Tibial nerve (tissue), 3 donors: ENCODE measurements around the gene ANO6.

Experiments
- POLR2A ChIP-seq, 2 donors: fragments of 450-650 bp; IDR thresholded peaks; one replicate each; pipeline ENCODE4 v1.6.1; 2017; ENCODE audit warnings: antibody characterized with exemption in 2 of 2, mild to moderate bottlenecking in 2 of 2, moderate library complexity in 2 of 2
- TF ChIP-seq, protein P1 (sequence below), 5 experiments: fragments of 200-600 bp in 3 of 5; fragments of 450-650 bp in 2 of 5; sonication (generic) in 3 of 5; IDR thresholded peaks; one replicate each; pipeline ENCODE4 v1.5.1; 2016 to 2019; ENCODE audit warnings: antibody characterized with exemption in 5 of 5, mild to moderate bottlenecking in 3 of 5, moderate library complexity in 2 of 5

DNA sequence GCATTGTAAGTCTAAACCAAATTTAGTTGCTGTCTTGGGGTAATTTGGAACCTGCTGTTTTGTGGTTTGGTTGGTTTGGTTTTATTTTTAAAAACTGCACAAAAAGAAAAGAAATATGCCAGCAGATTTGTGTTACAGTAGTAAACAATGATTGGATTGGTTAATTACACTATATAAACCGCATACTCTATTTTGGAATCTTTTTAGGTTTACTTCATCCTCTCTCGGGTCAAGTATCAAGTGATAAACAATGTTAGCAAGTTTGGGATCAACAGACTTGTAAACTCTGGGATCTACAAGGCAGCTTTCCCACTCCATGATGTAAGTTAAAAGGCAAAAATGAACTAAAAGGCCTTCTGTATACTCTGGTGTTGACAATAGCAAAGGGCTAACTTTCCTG is 132.4 kb downstream of the ANO6 start:
- TF ChIP-seq, protein P1, sequence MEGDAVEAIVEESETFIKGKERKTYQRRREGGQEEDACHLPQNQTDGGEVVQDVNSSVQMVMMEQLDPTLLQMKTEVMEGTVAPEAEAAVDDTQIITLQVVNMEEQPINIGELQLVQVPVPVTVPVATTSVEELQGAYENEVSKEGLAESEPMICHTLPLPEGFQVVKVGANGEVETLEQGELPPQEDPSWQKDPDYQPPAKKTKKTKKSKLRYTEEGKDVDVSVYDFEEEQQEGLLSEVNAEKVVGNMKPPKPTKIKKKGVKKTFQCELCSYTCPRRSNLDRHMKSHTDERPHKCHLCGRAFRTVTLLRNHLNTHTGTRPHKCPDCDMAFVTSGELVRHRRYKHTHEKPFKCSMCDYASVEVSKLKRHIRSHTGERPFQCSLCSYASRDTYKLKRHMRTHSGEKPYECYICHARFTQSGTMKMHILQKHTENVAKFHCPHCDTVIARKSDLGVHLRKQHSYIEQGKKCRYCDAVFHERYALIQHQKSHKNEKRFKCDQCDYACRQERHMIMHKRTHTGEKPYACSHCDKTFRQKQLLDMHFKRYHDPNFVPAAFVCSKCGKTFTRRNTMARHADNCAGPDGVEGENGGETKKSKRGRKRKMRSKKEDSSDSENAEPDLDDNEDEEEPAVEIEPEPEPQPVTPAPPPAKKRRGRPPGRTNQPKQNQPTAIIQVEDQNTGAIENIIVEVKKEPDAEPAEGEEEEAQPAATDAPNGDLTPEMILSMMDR (IDR thresholded peaks at IDR 0.05) = no peak
- TF ChIP-seq POLR2A (IDR thresholded peaks at IDR 0.05) = no peak
